ENCODE measurements around the gene MPP1.
A peak's percentile ranks its signal among the peaks of the same experiment; 100 is the strongest.

MPP1 gene

GRCh38 chrX:154812341-154813101, 7.2 kb upstream of the MPP1 start:
- DNase-seq (ENCODE audit: low spot score) = no peak

DNA sequence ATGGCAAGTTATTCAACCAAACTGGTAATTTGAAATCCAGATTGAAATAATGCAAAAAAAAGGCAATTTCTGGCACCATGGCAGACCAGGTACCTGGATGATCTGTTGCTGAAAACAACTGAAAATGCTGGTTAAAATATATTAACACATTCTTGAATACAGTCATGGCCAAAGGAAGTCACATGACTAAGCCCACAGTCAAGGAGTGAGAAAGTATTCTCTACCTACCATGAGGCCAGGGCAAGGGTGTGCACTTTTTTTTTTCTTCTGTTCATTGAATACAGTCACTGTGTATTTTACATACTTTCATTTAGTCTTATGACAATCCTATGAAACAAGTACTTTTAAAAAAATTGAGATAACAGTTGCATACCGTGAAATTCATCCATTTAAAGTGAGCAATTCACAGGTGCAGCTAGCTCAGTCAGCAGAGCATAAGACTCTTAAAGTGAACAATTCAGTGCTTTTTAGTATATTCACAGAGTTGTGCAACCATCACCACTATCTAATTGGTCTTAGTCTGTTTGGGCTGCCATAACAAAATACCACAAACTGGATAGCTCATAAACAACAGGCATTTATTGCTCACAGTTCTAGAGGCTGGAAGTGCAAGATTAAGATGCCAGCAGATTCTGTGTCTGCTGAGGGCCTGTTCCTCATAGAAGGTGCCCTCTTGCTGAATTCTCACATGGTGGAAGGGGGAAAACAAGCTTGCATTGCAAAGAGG, 4.8 kb upstream of the MPP1 start:
- peak; percentile 13 for DNase-seq (ENCODE audit: low spot score)

DNA sequence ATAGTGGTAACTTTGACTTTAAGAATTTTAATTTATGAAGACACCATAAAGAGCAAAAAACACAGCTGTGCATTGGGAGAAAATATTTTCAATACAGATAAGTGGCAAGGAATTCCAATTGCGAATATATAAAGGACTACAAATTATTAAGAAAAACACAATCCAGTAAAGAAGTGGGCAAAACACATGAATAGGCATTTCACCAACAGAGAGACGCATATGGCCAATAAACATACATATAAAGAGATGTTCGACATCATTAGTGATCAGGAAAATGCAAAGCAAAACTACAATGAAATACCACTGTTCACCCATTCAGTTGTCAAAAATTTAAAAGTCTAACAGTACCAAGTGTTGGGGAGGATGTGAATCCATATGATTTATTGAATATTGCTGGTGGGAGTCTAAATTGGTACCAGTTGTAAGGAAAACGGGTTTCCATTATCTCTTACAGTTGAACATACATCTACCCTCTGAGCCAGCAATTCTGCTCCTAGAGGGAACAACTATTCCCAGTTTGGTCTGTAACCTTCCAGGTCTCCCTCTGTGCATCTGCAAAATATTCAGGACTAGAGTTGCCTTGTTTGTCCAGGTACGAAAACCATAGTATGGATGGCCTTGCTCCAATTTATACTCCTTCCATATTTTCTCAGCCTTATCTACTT, 1.7 kb upstream of the MPP1 start:
- no peak for DNase-seq (ENCODE audit: low spot score)

- no peak for DNase-seq (ENCODE audit: low spot score)
Measured at GRCh38 chrX:154805696-154806091, 409 bp upstream of the MPP1 start.

GRCh38 chrX:154804261-154804956, 876 bp downstream of the MPP1 start:
- DNase-seq (ENCODE audit: low spot score) = no peak

DNA sequence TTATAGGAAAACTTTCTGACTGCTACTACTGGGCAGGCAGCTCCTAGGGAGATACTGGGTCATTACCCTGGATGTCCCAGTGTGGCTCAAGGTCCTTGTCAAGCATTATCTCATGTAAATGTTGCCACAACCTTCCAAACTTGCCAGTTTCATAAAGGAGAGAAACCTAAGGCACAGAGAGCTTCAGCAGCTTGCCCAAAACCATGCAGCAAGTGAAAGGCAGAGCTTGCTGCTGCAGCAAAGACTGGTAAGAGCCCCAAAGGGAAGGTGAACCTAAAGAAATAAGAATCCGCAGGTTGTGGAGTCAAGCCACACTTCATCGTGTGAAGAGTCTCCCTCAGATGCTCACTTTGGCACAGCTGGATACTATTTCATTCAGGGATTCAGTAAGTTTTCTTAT, 2.3 kb downstream of the MPP1 start:
- no peak for DNase-seq (ENCODE audit: low spot score)

- no peak for DNase-seq (ENCODE audit: low spot score)
Measured at GRCh38 chrX:154800478-154801210, 4.6 kb downstream of the MPP1 start.

DNA sequence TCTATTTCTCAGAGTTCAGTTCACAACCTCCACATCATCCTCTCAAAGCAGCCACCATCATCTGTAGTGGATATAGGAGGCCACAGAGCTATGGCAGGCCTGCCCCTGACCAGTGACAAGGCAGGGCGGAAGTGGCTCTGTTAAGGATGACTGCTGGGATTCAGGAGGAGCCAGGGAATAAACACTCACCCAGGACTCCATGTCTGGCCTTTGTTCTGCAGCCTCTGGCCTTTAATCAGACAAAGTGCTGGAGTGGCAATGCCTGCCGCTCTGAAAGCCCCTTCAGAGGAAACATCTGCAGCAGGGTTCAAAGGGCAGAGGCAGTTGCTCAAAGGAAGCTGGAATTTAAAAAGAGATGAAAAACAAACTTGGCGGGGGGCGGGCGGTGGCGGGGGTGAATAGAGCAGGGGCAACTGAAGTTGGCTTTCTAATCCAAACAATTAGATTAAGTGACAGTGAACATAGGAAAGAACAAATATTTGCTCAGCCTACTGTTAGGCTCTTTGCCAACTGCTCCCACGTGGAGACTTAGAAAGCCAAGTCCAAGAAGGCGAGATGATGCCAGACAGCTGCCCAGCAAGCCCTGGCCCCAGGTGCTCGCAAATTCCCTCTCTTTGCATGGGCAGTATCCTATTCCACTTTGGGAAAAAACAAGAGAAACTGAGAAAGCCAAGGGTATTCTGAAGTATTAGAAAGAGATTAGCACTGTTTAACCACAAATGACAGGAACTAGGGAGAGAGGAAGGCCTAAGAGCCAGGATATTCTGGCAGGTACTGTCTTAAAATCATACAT, 5.5 kb downstream of the MPP1 start:
- no peak for DNase-seq (ENCODE audit: low spot score)

GRCh38 chrX:154797006-154797405, 8.3 kb downstream of the MPP1 start:
- no peak for DNase-seq (ENCODE audit: low spot score)

DNA sequence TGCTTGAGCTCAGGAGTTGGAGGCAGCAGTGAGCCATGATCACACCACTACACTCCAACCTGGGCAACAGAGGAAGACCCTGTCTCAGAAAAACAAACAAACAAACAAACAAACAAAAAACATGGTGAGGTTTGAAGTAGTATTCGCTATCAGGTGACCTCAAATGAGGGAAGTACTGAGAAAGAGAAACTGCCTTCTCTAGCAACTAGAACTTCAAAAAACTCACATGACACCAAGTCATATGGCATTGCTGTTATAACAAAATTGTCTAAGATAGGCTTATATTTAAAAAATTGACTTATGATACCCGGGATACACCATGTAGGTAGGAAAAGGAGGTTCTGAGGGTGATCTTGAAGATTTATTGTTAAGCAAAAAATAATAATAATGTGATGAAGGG, 10.3 kb downstream of the MPP1 start:
- DNase-seq (ENCODE audit: low spot score) = no peak

DNA sequence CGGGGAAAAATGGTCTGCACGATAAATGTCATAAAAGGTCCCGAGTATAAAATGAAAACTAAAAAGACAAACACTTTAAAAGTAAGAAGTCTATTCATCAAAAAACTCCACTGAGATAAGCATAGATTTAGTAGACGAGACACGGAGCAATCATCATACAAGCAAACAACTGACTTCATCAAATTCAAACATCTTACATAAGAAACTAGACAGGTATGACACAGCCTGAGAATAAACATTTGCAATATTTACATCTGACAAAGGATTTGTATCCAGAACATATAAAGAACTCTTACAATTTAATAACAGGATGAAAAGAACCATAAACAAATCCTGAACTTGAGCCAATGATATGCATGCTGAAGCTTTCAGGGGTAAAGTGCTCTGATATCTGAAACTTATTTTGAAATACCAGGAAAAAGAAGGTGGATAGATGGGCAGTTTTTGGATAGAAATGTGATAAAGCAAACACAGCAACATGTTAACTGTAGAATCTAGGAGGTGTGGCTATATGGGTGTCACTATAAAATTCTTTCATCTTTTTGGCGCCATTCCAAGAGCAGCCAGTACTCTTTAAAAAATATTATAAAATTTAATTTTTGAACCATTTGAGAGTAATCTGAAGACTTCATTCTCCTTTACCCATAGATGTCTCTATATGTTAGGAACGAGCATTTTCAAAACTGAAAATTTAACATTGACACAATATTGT, 12.0 kb downstream of the MPP1 start:
- DNase-seq (ENCODE audit: low spot score) = no peak

GRCh38 chrX:154791939-154792338, 13.3 kb downstream of the MPP1 start:
- no peak for DNase-seq (ENCODE audit: low spot score)

GRCh38 chrX:154791467-154791866, 13.8 kb downstream of the MPP1 start:
- DNase-seq (ENCODE audit: low spot score) = no peak

GRCh38 chrX:154785716-154786115, 19.6 kb downstream of the MPP1 start:
- DNase-seq (ENCODE audit: low spot score) = no peak

- DNase-seq (ENCODE audit: low spot score) = no peak
Measured at GRCh38 chrX:154784149-154784995, 20.9 kb downstream of the MPP1 start.

- DNase-seq (ENCODE audit: low spot score) = no peak
Measured at GRCh38 chrX:154780968-154781367, 24.3 kb downstream of the MPP1 start.

DNA sequence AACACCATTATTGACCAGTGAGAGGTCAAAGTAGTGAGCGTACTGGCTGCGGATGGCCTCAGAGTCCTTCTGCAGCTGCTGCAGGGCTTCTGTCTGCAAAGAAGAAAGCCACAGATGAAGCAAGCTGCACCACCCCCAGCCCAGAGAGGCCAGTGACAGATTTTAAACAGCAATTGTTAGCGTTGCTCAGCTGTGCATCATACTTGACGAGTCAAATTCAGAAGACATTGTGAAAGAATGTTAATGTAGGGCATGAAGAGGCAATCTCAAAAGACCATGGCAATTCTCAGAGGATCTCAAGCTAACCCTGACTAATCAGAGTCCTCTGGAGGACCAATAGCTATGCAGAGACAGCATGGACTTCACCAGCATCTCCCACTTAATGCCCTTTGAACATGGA, 26.0 kb downstream of the MPP1 start:
- no peak for DNase-seq (ENCODE audit: low spot score)

- no peak for DNase-seq (ENCODE audit: low spot score)
Measured at GRCh38 chrX:154776753-154777152, 28.5 kb downstream of the MPP1 start.
